ENCODE results near the gene BDH1.

The BDH1 gene

DNA sequence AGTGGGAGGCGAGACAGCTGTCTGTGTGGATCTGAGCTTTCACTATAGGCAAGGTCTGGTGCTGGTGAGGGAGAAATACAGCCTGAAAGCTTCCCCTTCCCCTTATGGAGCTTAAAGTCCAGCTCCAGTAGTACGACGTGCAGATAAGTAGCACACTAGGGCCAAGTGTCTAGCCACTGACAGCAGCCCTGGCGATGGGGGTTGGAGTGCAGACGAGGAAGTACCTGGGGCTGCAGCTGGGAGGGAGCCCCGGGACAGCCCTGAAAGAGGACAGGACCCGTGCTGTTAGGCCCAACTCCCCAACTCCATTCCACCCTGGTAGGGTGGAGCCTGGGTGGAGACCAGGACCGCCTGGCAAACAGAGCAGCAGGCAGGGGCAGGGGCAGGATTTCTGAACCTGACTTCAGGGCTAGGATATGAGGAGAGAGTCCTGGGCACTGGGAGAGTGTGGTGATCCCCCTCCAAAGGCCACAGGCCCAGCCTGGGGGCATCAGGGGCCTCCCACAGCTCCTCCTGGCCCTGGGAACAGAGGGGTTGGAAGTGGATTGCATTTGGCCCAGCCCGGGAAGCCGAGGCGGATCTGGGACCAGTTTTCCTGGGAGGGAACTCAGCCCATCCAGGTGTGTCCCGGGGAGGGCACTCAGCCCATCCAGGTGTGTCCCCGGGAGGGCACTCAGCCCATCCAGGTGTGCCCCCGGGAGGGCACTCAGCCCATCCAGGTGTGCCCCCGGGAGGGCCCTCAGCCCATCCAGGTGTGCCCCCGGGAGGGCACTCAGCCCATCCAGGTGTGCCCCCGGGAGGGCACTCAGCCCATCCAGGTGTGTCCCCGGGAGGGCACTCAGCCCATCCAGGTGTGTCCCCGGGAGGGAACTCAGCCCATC is 42.8 kb downstream of the BDH1 start:
- Histone ChIP-seq H4K8ac (ENCODE audit: low read length) (no peak overlapping the region), H3K23ac (ENCODE audit: low read length in 2 of 2) (no peak overlapping the region), H3K4me1 (ENCODE audit: control insufficient read depth, insufficient read depth, low read depth, low read length) (peaks cover 41% of the 10 kb centered on the region), H4K91ac (ENCODE audit: low read length) (no peak overlapping the region), H2BK5ac (ENCODE audit: low read depth, low read length, poor library complexity, severe bottlenecking) (no peak overlapping the region), H3K4me2 (ENCODE audit: low read length, poor library complexity, severe bottlenecking) (no peak overlapping the region), H3K9ac (ENCODE audit: low read length) (no peak overlapping the region), H3K14ac (ENCODE audit: low read length in 2 of 2) (no peak overlapping the region), H3K79me1 (replicated peaks; ENCODE audit: low read length, poor library complexity, severe bottlenecking) (peaks cover 8% of the 10 kb centered on the region), H3K4ac (ENCODE audit: low read depth in 1 of 2, low read length in 2 of 2) (no peak overlapping the region), H3K27ac (ENCODE audit: low read length, poor library complexity, severe bottlenecking) (no peak overlapping the region), H2AFZ (ENCODE audit: low read depth, low read length) (no peak overlapping the region), H3K4me3 (ENCODE audit: insufficient read depth in 1 of 2, low read depth in 1 of 2, low read length in 2 of 2) (no peak overlapping the region), H2BK15ac (ENCODE audit: low read depth, poor library complexity, severe bottlenecking) (peak overlapping the region; percentile 8), H3K36me3 (ENCODE audit: control insufficient read depth in 1 of 2, insufficient read depth in 2 of 2, low read depth in 1 of 2, low read length in 2 of 2) (peaks cover 0 to 25% of the 10 kb centered on the region in 2 experiments), H3K9me3 (ENCODE audit: control insufficient read depth, low read length) (no peaks in the 10 kb centered on the region), H2BK120ac (ENCODE audit: low read depth, low read length) (no peak overlapping the region), H2BK12ac (ENCODE audit: low read length in 2 of 2) (no peak overlapping the region), H3K18ac (ENCODE audit: low read depth in 1 of 2, low read length in 2 of 2) (no peak overlapping the region), H2AK5ac (ENCODE audit: low read length, severe bottlenecking) (peak overlapping the region; percentile 49), H3K27me3 (ENCODE audit: control insufficient read depth in 1 of 2, insufficient read depth in 1 of 2, low read length in 2 of 2) (peaks cover 0 to 13% of the 10 kb centered on the region in 2 experiments)
- no peak for DNase-seq
- 90% methylated on average over 17 of the region's 19 CpGs for WGBS

DNA sequence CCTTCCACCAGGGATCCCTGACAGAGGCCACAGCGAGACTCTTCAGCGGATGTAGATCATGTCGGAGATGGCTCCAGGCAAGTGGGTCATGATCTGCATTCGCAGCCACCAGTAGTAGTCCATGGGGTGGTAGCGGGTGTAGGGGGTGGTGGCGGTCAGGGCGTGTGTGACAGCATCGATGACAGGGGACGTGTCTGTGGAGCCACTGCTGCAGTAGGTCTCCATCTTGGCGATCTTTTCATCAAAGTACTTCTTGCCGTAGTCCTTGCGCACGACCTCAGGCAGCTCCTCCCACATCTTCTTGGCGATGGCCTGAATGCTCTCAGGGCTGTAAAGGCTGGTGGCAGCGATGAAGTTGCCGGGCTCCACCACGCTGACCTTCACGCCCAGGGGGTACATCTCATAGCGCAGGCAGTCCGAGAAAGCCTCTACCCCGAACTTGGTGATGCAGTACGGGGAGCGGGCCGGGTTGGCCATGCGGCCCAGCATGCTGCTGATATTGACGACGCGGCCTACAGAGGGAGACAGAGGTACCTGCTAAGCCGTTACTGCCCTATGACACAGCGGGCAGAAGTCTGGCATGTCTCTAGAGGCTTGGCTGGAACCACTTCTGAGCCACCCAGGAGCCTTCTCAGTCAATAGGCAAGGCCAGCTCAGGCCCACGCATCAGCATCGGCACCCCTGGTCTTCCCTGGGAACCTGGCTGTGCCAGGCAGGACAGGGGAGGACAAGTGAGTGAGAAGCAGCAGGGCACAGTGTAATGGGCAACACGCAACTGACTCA is 43.7 kb downstream of the BDH1 start:
- 94% methylated on average over 33 of the region's 33 CpGs for WGBS

DNA sequence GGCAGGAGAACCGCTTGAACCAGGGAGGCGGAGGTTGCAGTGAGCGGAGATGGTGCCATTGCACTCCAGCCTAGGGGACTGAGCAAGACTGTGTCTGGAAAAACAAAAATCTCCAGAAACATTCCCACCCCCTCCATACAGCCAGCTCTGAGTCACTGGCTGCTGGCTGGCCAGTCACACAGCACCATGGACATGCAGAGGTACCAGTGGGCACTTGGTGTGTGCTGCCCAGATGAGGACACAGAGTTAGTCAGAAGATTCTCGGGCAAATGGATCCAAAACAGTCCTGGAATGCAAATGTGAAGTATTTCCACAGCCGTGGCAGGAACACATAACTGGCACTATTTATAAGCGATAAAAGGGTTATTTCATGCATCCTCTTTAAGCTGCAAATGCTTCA is 44.6 kb downstream of the BDH1 start:
- Histone ChIP-seq H3K14ac (ENCODE audit: low read length in 2 of 2) (no peak overlapping the region), H2BK12ac (ENCODE audit: low read length in 2 of 2) (no peak overlapping the region), H4K8ac (ENCODE audit: low read length) (no peak overlapping the region), H2BK5ac (ENCODE audit: low read depth, low read length, poor library complexity, severe bottlenecking) (no peak overlapping the region), H2AK5ac (ENCODE audit: low read length, severe bottlenecking) (no peak overlapping the region), H3K4ac (ENCODE audit: low read depth in 1 of 2, low read length in 2 of 2) (no peak overlapping the region), H3K4me2 (ENCODE audit: low read length, poor library complexity, severe bottlenecking) (no peak overlapping the region), H3K27me3 (ENCODE audit: control insufficient read depth in 1 of 2, insufficient read depth in 1 of 2, low read length in 2 of 2) (peaks cover 0 to 26% of the 10 kb centered on the region in 2 experiments), H2BK120ac (ENCODE audit: low read depth, low read length) (no peak overlapping the region), H3K36me3 (ENCODE audit: control insufficient read depth in 1 of 2, insufficient read depth in 2 of 2, low read depth in 1 of 2, low read length in 2 of 2) (peaks cover 0 to 29% of the 10 kb centered on the region in 2 experiments), H2BK15ac (ENCODE audit: low read depth, poor library complexity, severe bottlenecking) (no peak overlapping the region), H3K27ac (ENCODE audit: low read length, poor library complexity, severe bottlenecking) (no peak overlapping the region), H4K91ac (ENCODE audit: low read length) (no peak overlapping the region), H3K9ac (ENCODE audit: low read length) (no peak overlapping the region), H3K23ac (ENCODE audit: low read length in 2 of 2) (no peak overlapping the region), H3K9me3 (ENCODE audit: control insufficient read depth, low read length) (no peaks in the 10 kb centered on the region), H3K4me3 (ENCODE audit: insufficient read depth in 1 of 2, low read depth in 1 of 2, low read length in 2 of 2) (no peak overlapping the region), H3K79me1 (replicated peaks; ENCODE audit: low read length, poor library complexity, severe bottlenecking) (peaks cover 8% of the 10 kb centered on the region), H3K18ac (ENCODE audit: low read depth in 1 of 2, low read length in 2 of 2) (no peak overlapping the region), H3K4me1 (ENCODE audit: control insufficient read depth, insufficient read depth, low read depth, low read length) (peaks cover 34% of the 10 kb centered on the region), H2AFZ (ENCODE audit: low read depth, low read length) (no peak overlapping the region)
- peak; percentile 43 for DNase-seq
- 91% methylated on average over 6 of the region's 6 CpGs for WGBS

More for the DNA sequence above, 43.7 kb downstream of the BDH1 start:
- Histone ChIP-seq H3K4me2 (ENCODE audit: low read length, poor library complexity, severe bottlenecking) (no peak overlapping the region), H3K36me3 (ENCODE audit: control insufficient read depth in 1 of 2, insufficient read depth in 2 of 2, low read depth in 1 of 2, low read length in 2 of 2) (peaks cover 0 to 26% of the 10 kb centered on the region in 2 experiments), H3K4me3 (ENCODE audit: insufficient read depth in 1 of 2, low read depth in 1 of 2, low read length in 2 of 2) (no peak overlapping the region), H2BK15ac (ENCODE audit: low read depth, poor library complexity, severe bottlenecking) (no peak overlapping the region), H2AFZ (ENCODE audit: low read depth, low read length) (no peak overlapping the region), H3K27me3 (ENCODE audit: control insufficient read depth in 1 of 2, insufficient read depth in 1 of 2, low read length in 2 of 2) (peaks cover 0 to 22% of the 10 kb centered on the region in 2 experiments), H3K18ac (ENCODE audit: low read depth in 1 of 2, low read length in 2 of 2) (no peak overlapping the region), H3K4ac (ENCODE audit: low read depth in 1 of 2, low read length in 2 of 2) (no peak overlapping the region), H3K79me1 (replicated peaks; ENCODE audit: low read length, poor library complexity, severe bottlenecking) (peaks cover 8% of the 10 kb centered on the region), H2BK12ac (ENCODE audit: low read length in 2 of 2) (no peak overlapping the region), H3K14ac (ENCODE audit: low read length in 2 of 2) (no peak overlapping the region), H3K9me3 (ENCODE audit: control insufficient read depth, low read length) (no peaks in the 10 kb centered on the region), H3K9ac (ENCODE audit: low read length) (no peak overlapping the region), H2BK120ac (ENCODE audit: low read depth, low read length) (no peak overlapping the region), H2AK5ac (ENCODE audit: low read length, severe bottlenecking) (peak overlapping the region; percentile 4), H4K91ac (ENCODE audit: low read length) (no peak overlapping the region), H3K27ac (ENCODE audit: low read length, poor library complexity, severe bottlenecking) (no peak overlapping the region), H3K4me1 (ENCODE audit: control insufficient read depth, insufficient read depth, low read depth, low read length) (peaks cover 39% of the 10 kb centered on the region), H2BK5ac (ENCODE audit: low read depth, low read length, poor library complexity, severe bottlenecking) (no peak overlapping the region), H3K23ac (ENCODE audit: low read length in 2 of 2) (no peak overlapping the region), H4K8ac (ENCODE audit: low read length) (no peak overlapping the region)
- DNase-seq, result no peak

GRCh38 chr3:197510642-197511018 is 45.1 kb downstream of the BDH1 start:
- H3K4me2 ChIP-seq (ENCODE audit: low read length, poor library complexity, severe bottlenecking), result no peak overlapping the region

More at GRCh38 chr3:197510642-197511018, 45.1 kb downstream of the BDH1 start:
- no peak overlapping the region for H3K18ac ChIP-seq (ENCODE audit: low read depth in 1 of 2, low read length in 2 of 2)
- H2BK15ac ChIP-seq (ENCODE audit: low read depth, poor library complexity, severe bottlenecking), result no peak overlapping the region
- no peak overlapping the region for H3K4ac ChIP-seq (ENCODE audit: low read depth in 1 of 2, low read length in 2 of 2)
- H3K9ac ChIP-seq (ENCODE audit: low read length), result no peak overlapping the region
- H3K27me3 ChIP-seq (ENCODE audit: control insufficient read depth in 1 of 2, insufficient read depth in 1 of 2, low read length in 2 of 2), result peaks cover 0 to 26% of the 10 kb centered on the region in 2 experiments
- 98% methylated on average over 6 of the region's 6 CpGs for WGBS
- no peaks in the 10 kb centered on the region for H3K9me3 ChIP-seq (ENCODE audit: control insufficient read depth, low read length)
- H3K4me1 ChIP-seq (ENCODE audit: control insufficient read depth, insufficient read depth, low read depth, low read length), result peaks cover 32% of the 10 kb centered on the region
- H3K27ac ChIP-seq (ENCODE audit: low read length, poor library complexity, severe bottlenecking), result no peak overlapping the region
- no peak overlapping the region for H4K91ac ChIP-seq (ENCODE audit: low read length)
- H3K4me3 ChIP-seq (ENCODE audit: insufficient read depth in 1 of 2, low read depth in 1 of 2, low read length in 2 of 2), result no peak overlapping the region
- no peak overlapping the region for H2BK120ac ChIP-seq (ENCODE audit: low read depth, low read length)
- no peak overlapping the region for H3K23ac ChIP-seq (ENCODE audit: low read length in 2 of 2)
- no peak overlapping the region for H2AFZ ChIP-seq (ENCODE audit: low read depth, low read length)
- H4K8ac ChIP-seq (ENCODE audit: low read length), result peak overlapping the region; percentile 10
- no peak overlapping the region for H2BK5ac ChIP-seq (ENCODE audit: low read depth, low read length, poor library complexity, severe bottlenecking)
- H2BK12ac ChIP-seq (ENCODE audit: low read length in 2 of 2), result peak overlapping the region in 1 of 2 experiments; percentile 3
- H3K36me3 ChIP-seq (ENCODE audit: control insufficient read depth in 1 of 2, insufficient read depth in 2 of 2, low read depth in 1 of 2, low read length in 2 of 2), result peaks cover 0 to 29% of the 10 kb centered on the region in 2 experiments
- no peak overlapping the region for H2AK5ac ChIP-seq (ENCODE audit: low read length, severe bottlenecking)
- H3K14ac ChIP-seq (ENCODE audit: low read length in 2 of 2), result no peak overlapping the region
- DNase-seq, result no peak
- peaks cover 8% of the 10 kb centered on the region for H3K79me1 ChIP-seq (replicated peaks; ENCODE audit: low read length, poor library complexity, severe bottlenecking)
